Breast epithelium (tissue), 3 donors: ENCODE results near the gene CD163L1.

ENCODE experiments used
- POLR2A ChIP-seq: fragments of 450-650 bp; IDR thresholded peaks from one replicate; pipeline ENCODE4 v1.6.1; 2016; ENCODE audit warnings: antibody characterized with exemption, mild to moderate bottlenecking, moderate library complexity
- POLR2AphosphoS5 ChIP-seq, 3 donors: sonication (generic); formaldehyde crosslinking; IDR thresholded peaks; one replicate each; pipeline ENCODE4 v1.6.1; 2017; ENCODE audit warnings: antibody characterized with exemption in 3 of 3
- TF ChIP-seq, protein P1 (sequence below), 3 donors: fragments of 450-650 bp; IDR thresholded peaks; one replicate each; pipeline ENCODE4 v1.5.1; 2016 to 2017; ENCODE audit warnings: antibody characterized with exemption in 3 of 3, mild to moderate bottlenecking in 3 of 3, moderate library complexity in 3 of 3

DNA sequence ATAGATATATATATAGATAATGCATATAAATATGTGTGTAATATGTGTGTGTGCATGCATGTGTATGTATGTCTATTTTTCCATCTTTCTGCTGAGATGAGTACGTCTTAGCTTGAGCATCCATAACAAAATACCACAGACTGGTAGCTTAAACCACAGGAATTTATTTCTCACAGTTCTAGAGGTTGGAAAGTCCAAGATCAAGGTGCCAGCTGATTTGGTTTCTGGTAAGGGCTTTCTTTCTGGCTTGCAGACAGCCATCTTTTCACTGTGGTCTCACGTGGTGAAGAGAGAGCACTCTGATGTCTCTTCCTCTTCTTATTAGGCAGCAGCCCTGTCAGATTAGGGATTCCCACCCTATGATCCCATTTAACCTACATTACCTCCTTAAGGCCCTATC lies 92.8 kb downstream of the CD163L1 start:
- TF ChIP-seq, protein P1, sequence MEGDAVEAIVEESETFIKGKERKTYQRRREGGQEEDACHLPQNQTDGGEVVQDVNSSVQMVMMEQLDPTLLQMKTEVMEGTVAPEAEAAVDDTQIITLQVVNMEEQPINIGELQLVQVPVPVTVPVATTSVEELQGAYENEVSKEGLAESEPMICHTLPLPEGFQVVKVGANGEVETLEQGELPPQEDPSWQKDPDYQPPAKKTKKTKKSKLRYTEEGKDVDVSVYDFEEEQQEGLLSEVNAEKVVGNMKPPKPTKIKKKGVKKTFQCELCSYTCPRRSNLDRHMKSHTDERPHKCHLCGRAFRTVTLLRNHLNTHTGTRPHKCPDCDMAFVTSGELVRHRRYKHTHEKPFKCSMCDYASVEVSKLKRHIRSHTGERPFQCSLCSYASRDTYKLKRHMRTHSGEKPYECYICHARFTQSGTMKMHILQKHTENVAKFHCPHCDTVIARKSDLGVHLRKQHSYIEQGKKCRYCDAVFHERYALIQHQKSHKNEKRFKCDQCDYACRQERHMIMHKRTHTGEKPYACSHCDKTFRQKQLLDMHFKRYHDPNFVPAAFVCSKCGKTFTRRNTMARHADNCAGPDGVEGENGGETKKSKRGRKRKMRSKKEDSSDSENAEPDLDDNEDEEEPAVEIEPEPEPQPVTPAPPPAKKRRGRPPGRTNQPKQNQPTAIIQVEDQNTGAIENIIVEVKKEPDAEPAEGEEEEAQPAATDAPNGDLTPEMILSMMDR (IDR thresholded peaks at IDR 0.05), result no peak
- no peak for TF ChIP-seq POLR2A
- TF ChIP-seq POLR2AphosphoS5 (IDR thresholded peaks at IDR 0.05), result no peak
